ENCODE data around the gene NEK4. TPM values are rescaled to one million over a fixed set of nuclear protein-coding genes. Genes with fewer than 3 reads are reported as not detected.
"Not testable (repeated sequence)": the region's sequence is repeated elsewhere in the genome, so short reads cannot be mapped to it uniquely, and the experiment has no call there.

Gene NEK4
- total RNA-seq, 1 experiment from 2014 or later, result 22.0 TPM

GRCh38 chr3:52777127-52777958 lies 6.6 kb upstream of the NEK4 start, which contains the start of gene ITIH1:
Gene ITIH1 (plus strand): TSS chr3:52777599. CDS start chr3:52777616, 17 bp downstream.
- H3K27me3 ChIP-seq (replicated peaks; ENCODE audit: insufficient read depth, low read depth, low read length, poor library complexity), result no peaks in the 10 kb centered on the region
- no peak for DNase-seq (ENCODE audit: low spot score)
- no peaks in the 10 kb centered on the region for H3K4me1 ChIP-seq (ENCODE audit: insufficient read depth, low read length, poor library complexity, severe bottlenecking)
- no peak within 1 kb of the TSS for H3K4me3 ChIP-seq (ENCODE audit: low read depth, low read length, poor library complexity, severe bottlenecking)
- H3K36me3 ChIP-seq (ENCODE audit: insufficient read depth, low read length, poor library complexity, severe bottlenecking), result no peaks in the 10 kb centered on the region
- no TSS peak for BruUV-seq (replicated peaks)
- ChIA-PET CTCF (no interaction called here), POLR2A (ENCODE audit: low non-redundant PET) (no interaction called here)
- intact Hi-C loops (cut with micrococcal nuclease; ENCODE audit: unreplicated experiment), result no loop called here
- no peak within 1 kb of the TSS for H3K27ac ChIP-seq (ENCODE audit: low read depth, low read length, poor library complexity, severe bottlenecking)
- TF ChIP-seq EZH2 (IDR thresholded peaks at IDR 0.05; ENCODE audit: borderline replicate concordance, low read depth, low read length, poor library complexity, severe bottlenecking) (no peak), CTCF (conservative IDR thresholded peaks at IDR 0.05; ENCODE audit: low read depth, low read length) (no peak)
- H3K9me3 ChIP-seq (ENCODE audit: low read depth, low read length, poor library complexity, severe bottlenecking), result no peaks in the 10 kb centered on the region

GRCh38 chr3:52776486-52776885 lies 5.7 kb upstream of the NEK4 start:
- H3K9me3 ChIP-seq (ENCODE audit: low read depth, low read length, poor library complexity, severe bottlenecking); CTCF ChIA-PET; H3K27me3 ChIP-seq (replicated peaks; ENCODE audit: insufficient read depth, low read depth, low read length, poor library complexity); H3K27ac ChIP-seq (ENCODE audit: low read depth, low read length, poor library complexity, severe bottlenecking); intact Hi-C loops (cut with micrococcal nuclease; ENCODE audit: unreplicated experiment); H3K4me1 ChIP-seq (ENCODE audit: insufficient read depth, low read length, poor library complexity, severe bottlenecking); DNase-seq (ENCODE audit: low spot score); BruUV-seq (replicated peaks); POLR2A ChIA-PET (ENCODE audit: low non-redundant PET); H3K4me3 ChIP-seq (ENCODE audit: low read depth, low read length, poor library complexity, severe bottlenecking); H3K36me3 ChIP-seq (ENCODE audit: insufficient read depth, low read length, poor library complexity, severe bottlenecking): not testable (repeated sequence)

- BruUV-seq (replicated peaks), result no TSS peak
- no peaks in the 10 kb centered on the region for H3K36me3 ChIP-seq (ENCODE audit: insufficient read depth, low read length, poor library complexity, severe bottlenecking)
- CTCF ChIA-PET, result no interaction called here
- no peaks in the 10 kb centered on the region for H3K27me3 ChIP-seq (replicated peaks; ENCODE audit: insufficient read depth, low read depth, low read length, poor library complexity)
- H3K27ac ChIP-seq (ENCODE audit: low read depth, low read length, poor library complexity, severe bottlenecking), result no peak overlapping the region
- no peak for DNase-seq (ENCODE audit: low spot score)
- H3K4me3 ChIP-seq (ENCODE audit: low read depth, low read length, poor library complexity, severe bottlenecking), result no peak overlapping the region
- TF ChIP-seq CTCF (conservative IDR thresholded peaks at IDR 0.05; ENCODE audit: low read depth, low read length) (no peak), EZH2 (IDR thresholded peaks at IDR 0.05; ENCODE audit: borderline replicate concordance, low read depth, low read length, poor library complexity, severe bottlenecking) (no peak)
- POLR2A ChIA-PET (ENCODE audit: low non-redundant PET), result no interaction called here
- no peaks in the 10 kb centered on the region for H3K4me1 ChIP-seq (ENCODE audit: insufficient read depth, low read length, poor library complexity, severe bottlenecking)
- intact Hi-C loops (cut with micrococcal nuclease; ENCODE audit: unreplicated experiment), result no loop called here
- H3K9me3 ChIP-seq (ENCODE audit: low read depth, low read length, poor library complexity, severe bottlenecking), result no peaks in the 10 kb centered on the region
Measured at GRCh38 chr3:52775877-52776276, 5.1 kb upstream of the NEK4 start.
